Peyer's patch (tissue), 4 donors: ENCODE measurements around the gene CHST3.

Experiments used
- POLR2A ChIP-seq, 2 donors: fragments of 450-650 bp; IDR thresholded peaks; one replicate each; pipeline ENCODE4 v1.5.1; 2017; ENCODE audit warnings: antibody characterized with exemption in 2 of 2, mild to moderate bottlenecking in 2 of 2, moderate library complexity in 2 of 2
- TF ChIP-seq, protein P1 (sequence below), 6 experiments: fragments of 450-650 bp in 4 of 6; fragments of 200-600 bp in 2 of 6; sonication (generic) in 1 of 6; IDR thresholded peaks; one replicate each; pipeline ENCODE4 v1.5.1; 2017 to 2019; ENCODE audit warnings: antibody characterized with exemption in 6 of 6, mild to moderate bottlenecking in 3 of 6, moderate library complexity in 1 of 6

- TF ChIP-seq, protein P1, sequence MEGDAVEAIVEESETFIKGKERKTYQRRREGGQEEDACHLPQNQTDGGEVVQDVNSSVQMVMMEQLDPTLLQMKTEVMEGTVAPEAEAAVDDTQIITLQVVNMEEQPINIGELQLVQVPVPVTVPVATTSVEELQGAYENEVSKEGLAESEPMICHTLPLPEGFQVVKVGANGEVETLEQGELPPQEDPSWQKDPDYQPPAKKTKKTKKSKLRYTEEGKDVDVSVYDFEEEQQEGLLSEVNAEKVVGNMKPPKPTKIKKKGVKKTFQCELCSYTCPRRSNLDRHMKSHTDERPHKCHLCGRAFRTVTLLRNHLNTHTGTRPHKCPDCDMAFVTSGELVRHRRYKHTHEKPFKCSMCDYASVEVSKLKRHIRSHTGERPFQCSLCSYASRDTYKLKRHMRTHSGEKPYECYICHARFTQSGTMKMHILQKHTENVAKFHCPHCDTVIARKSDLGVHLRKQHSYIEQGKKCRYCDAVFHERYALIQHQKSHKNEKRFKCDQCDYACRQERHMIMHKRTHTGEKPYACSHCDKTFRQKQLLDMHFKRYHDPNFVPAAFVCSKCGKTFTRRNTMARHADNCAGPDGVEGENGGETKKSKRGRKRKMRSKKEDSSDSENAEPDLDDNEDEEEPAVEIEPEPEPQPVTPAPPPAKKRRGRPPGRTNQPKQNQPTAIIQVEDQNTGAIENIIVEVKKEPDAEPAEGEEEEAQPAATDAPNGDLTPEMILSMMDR (IDR thresholded peaks at IDR 0.05), result no peak
- TF ChIP-seq POLR2A (IDR thresholded peaks at IDR 0.05), result no peak
Observed at GRCh38 chr10:71927776-71928592, 36.2 kb upstream of the CHST3 start.
